SJSA1 (cell line): Measurements from ENCODE around the gene TMEM185A. TPM values are rescaled to one million over a fixed set of nuclear protein-coding genes. Genes with fewer than 3 reads are reported as not detected.
"Not testable (repeated sequence)": the region's sequence is repeated elsewhere in the genome, so short reads cannot be mapped to it uniquely, and the experiment has no call there.

Source experiments
- DNase-seq, 2 experiments: peaks; one replicate each; pipeline ENCODE4 v3.0.0-alpha.2; 2015 to 2020; ENCODE audit warnings: low spot score in 2 of 2, low read depth in 1 of 2
- H3K27ac ChIP-seq: fragments of 250-450 bp; sonication (Bioruptor Pico); 2 replicates; pipeline ENCODE4 v1.5.1; 2020; ENCODE audit warnings: mild to moderate bottlenecking, moderate library complexity
- H3K27me3 ChIP-seq: fragments of 250-450 bp; sonication (Bioruptor Pico); replicated peaks from 2 replicates; pipeline ENCODE4 v1.5.1; 2020; ENCODE audit warnings: mild to moderate bottlenecking, moderate library complexity
- H3K36me3 ChIP-seq: fragments of 250-450 bp; sonication (Bioruptor Pico); 2 replicates; pipeline ENCODE4 v1.5.1; 2020; ENCODE audit warnings: mild to moderate bottlenecking
- H3K4me1 ChIP-seq: fragments of 250-450 bp; sonication (Bioruptor Pico); replicated peaks from 2 replicates; pipeline ENCODE4 v1.6.1; 2021; ENCODE audit warnings: mild to moderate bottlenecking
- H3K4me3 ChIP-seq: fragments of 250-450 bp; sonication (Bioruptor Pico); 2 replicates; pipeline ENCODE4 v1.5.1; 2020; ENCODE audit warnings: mild to moderate bottlenecking
- H3K9me3 ChIP-seq: fragments of 250-450 bp; sonication (Bioruptor Pico); replicated peaks from 2 replicates; pipeline ENCODE4 v1.5.1; 2020; ENCODE audit warnings: mild to moderate bottlenecking
- total RNA-seq: library from RNA; depleted of rRNA; stranded (reverse); fragments of >200 nt; shearing (Covaris generic); gene quantifications from 2 replicates; pipeline ENCODE4 v1.2.3, GENCODE V29; 2014; rRNA removed

TMEM185A gene
- total RNA-seq: 35.1 and 55.7 TPM in 2 replicates

DNA sequence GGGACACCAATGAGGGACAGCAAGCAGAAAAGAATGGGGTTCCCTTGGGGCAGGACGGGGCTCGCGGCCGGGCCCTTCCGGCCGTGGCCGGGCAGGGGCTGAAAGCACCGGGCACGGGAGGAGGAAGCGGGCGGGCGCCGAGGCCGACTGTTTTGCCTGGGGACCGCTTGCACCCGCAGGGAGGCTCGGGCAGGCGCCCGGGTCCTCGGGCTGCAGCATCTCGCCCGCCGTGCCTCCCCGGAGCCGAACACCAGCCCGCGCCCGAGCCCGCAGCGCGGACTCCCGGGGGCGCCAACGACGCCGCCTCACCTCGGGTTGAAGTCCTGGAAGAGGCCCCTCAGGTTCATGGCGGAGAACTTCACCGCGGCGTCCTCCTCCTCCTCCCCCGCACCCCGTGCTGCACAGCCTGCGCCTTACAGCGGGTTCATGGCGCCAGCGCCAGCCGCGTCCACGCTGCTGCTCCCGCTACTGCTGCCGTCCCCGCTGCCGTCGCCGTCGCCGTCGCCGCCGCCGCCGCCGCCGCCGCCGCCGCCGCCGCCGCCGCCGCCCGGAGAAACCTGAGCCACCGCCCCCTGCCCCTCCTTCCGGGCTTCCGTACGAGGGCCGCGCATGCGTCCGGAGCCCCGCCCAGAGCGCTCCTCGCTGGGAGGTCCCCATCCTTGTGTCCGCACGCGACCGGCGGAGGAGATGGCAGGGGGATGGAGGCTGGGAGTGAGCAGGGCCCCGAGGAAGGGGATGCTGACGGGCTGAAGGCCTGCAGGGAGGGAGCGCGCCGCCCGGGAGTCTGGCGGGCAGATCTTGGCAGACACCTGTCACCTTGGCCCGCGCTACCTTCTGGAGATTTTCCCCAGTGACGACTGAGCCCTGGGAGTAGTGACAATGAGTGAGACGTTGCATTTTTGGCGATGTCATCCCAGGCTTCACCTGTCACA, at the start of gene TMEM185A:
Gene TMEM185A, minus strand, starts transcription at position 559 of the 932 bp plus-strand sequence. Its CDS starts 212 bp downstream, at position 347.
- H3K4me1 ChIP-seq: peaks cover 12% of the 10 kb centered on the region
- peaks cover 3% of the 10 kb centered on the region; the same call in 1 of the 2 replicates for H3K36me3 ChIP-seq
- H3K9me3 ChIP-seq: no peaks in the 10 kb centered on the region
- peak within 1 kb of the TSS; percentile 84 for H3K4me3 ChIP-seq
- H3K27me3 ChIP-seq: no peaks in the 10 kb centered on the region
- H3K27ac ChIP-seq: no peak within 1 kb of the TSS
- peak; percentile 66 to 75 for DNase-seq

DNA sequence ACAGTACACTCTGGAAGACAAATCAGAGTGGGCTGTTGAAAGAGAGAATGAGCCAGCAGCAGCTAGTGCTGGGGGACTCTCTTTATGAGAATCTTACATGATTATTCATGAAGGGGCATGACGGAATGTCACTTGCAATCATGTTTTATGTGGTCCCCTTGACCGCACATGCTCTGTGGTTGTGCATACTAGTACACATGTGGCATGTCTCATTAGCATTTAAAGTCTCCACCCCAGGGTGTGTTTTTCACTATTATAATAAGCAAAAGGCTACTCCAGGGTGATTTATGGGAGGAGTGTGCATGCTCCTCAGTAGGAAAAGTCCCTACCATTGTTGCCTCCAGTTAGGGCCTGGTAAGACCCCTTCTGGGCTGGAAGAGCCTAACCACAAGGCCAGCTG, 49.6 kb upstream of the TMEM185A start:
- Histone ChIP-seq H3K27me3 (no peaks in the 10 kb centered on the region), H3K36me3 (no peaks in the 10 kb centered on the region), H3K27ac (no peak overlapping the region), H3K4me1 (peaks cover 13% of the 10 kb centered on the region), H3K9me3 (no peaks in the 10 kb centered on the region), H3K4me3 (no peak overlapping the region)
- DNase-seq: no peak

DNA sequence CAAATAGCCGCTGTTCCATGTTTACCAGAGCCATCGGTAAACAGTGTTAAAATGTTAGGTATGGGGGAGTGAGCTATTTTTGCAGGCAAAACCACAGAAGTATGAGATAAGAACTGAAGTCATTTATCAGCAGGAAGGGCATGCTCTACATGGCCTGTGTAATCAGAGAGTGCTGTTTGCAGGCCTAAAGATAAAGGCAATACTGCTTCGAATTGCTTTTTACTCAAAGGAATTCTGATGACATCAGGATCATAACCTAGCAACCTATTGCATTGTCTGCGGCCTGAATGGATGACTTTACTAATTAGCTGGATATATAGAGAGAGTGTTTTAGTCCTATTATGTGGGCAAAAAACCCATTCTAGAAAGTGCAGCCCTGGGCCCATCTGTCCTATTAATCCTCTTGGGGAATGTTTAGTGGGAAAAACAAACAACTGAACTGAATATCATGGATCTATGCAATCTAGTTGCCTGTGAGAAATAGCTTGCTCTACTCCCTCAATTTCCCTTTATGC, 47.6 kb upstream of the TMEM185A start:
- H3K36me3 ChIP-seq: not testable (repeated sequence)

DNA sequence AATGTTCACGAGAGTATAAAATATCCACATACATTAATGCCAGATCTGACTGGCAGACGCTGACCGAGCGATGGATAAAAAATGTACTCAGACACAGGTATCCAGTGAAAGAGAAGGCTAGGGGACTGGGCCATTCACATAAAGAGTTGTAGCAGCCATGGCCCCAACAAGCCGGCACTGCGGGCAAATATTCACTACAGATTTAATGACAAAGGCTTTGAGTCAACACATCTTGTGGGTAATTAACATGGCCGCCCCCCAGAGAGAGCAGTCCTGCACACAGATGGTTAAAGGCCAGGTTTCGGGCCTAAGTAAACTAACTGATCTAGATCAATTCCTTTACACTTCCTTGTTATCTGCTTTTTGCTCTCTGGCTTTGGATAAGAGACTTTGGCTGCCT, 44.0 kb upstream of the TMEM185A start:
- H3K4me1 ChIP-seq, DNase-seq, H3K36me3 ChIP-seq, H3K9me3 ChIP-seq, H3K27me3 ChIP-seq, H3K27ac ChIP-seq, H3K4me3 ChIP-seq: not testable (repeated sequence)

More for the DNA sequence above, 47.6 kb upstream of the TMEM185A start:
- H3K4me3 ChIP-seq, H3K27me3 ChIP-seq, DNase-seq, H3K27ac ChIP-seq, H3K9me3 ChIP-seq: not testable (repeated sequence)
- peaks cover 13% of the 10 kb centered on the region for H3K4me1 ChIP-seq

DNA sequence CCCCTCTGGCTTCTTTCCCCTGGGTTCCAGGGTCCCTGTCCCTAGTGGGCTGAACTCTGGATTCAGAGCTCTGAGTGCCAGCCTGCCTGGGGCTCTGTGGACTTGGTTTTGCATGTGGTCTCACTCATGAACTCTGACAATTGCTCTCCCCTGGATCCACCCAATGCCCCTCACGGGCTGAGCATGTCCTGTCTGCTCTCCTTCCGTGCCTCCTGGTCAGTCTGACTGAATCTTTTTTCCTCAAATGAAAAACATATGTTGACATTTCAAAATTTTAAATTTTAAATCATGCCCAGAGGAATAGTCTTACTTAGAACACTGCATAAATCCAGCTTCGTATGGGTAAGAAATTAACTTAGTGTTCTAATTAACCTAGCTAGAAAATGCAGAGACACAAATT, 43.5 kb upstream of the TMEM185A start:
- not testable (repeated sequence) for H3K4me1 ChIP-seq, H3K27me3 ChIP-seq, H3K4me3 ChIP-seq, H3K27ac ChIP-seq, DNase-seq, H3K9me3 ChIP-seq, H3K36me3 ChIP-seq

DNA sequence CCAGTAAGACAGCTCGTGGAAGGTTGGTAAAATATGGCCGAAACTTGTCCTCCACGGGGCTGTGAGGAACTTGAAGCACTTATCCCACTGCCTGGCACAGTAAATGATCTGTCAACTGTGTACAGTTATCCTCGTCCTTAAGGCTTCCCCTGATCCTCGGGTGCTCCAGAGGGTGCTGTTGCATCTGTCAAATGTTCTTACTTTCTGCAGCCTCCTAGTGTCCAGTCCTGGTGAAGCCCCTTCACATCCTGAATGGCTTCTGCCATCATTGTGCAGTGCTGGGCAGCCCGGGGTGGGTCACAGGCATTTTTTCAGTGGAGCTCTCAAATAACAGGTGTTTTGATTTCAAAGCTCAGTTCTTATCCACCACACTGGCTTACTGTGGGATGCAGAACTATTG, 29.0 kb upstream of the TMEM185A start:
- DNase-seq, H3K4me3 ChIP-seq, H3K36me3 ChIP-seq, H3K27ac ChIP-seq, H3K9me3 ChIP-seq, H3K4me1 ChIP-seq, H3K27me3 ChIP-seq: not testable (repeated sequence)

DNA sequence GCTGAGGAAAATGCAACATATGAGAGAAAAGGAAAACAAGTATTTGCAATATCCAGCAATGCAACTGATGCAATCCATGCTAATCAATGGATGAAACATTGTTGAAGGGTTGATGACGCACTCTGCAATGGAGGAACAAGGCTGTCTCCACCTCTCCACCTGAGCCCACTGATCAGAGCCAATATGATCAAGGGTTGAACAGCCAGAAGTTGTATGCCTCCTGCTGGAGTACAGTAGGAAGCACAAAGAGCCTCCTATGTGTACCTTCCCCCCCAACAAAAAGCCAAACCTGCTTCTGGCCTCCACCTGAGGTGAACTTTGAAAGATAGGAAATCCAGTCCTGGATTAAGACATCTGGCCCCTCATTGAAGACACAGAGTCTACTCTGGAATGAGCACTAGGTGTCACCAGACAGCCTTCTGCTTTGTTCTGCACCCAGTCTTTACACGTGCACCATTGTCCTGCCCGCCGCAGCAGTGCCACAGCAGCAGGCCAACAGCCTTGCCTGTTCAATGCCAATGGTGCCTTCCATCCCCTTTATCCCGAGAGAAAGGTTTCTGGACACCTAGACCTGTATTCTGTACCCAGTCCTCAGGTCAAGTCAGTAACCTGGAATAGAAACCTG, 24.8 kb upstream of the TMEM185A start:
- not testable (repeated sequence) for DNase-seq, H3K4me3 ChIP-seq, H3K4me1 ChIP-seq, H3K27me3 ChIP-seq, H3K27ac ChIP-seq, H3K9me3 ChIP-seq, H3K36me3 ChIP-seq

DNA sequence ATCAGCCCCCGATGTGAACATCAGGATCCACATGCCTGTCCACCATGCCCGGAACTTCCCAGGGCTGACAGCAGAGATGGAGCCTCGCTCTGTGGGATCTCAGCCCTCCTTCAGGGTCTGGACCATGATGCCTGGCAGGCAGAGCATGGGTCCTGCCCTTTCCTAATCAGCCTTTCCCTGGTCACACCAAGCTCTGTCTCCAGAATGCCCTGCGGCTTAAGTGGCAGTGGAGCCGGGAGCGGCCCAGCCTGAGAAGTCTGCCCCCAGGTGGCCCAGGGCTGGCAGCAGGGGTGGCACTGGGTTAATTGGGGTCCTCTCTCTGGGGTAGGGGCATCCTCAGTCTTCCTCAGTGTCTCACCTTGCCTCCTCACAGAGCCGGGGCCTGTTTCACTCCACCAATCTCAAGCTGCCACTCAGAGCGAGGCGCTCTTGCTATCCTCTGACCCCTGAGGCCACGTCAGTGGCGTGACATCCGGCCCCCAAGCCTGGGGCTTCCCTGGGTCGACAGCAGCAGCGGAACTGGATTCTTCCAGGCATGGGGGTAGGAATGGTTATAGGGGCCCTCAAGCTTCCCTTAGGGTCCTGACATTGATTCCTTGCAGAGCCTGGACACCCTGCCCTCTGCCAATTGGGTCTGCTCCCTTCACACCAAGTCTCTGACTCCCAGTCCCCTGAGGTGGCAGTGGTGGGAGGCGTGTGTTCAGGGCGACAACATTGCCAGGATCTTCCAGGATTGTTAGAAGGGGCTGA, 20.8 kb upstream of the TMEM185A start:
- Histone ChIP-seq H3K36me3 (no peaks in the 10 kb centered on the region), H3K27me3 (no peaks in the 10 kb centered on the region), H3K9me3 (no peaks in the 10 kb centered on the region), H3K4me1 (no peaks in the 10 kb centered on the region), H3K27ac (no peak overlapping the region), H3K4me3 (no peak overlapping the region)
- no peak for DNase-seq

DNA sequence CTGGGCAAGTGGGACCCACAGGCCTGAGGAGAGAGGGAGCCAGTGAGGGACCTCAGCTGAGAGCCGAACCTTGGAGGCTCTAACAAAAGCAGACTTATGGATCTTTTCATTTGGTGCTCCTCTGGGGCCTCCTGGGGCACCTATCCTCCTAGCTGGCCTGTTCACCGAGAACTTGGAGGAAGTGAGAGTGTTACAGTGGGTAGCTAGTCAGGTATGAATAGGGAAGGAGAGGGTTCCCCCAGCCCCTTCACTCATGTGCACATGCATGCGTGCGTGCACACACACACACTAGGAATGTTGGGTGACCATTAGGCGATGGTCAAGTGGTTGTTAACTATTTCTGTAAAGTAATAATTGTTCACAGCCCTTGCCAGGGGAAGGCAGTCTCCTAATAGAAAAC, 18.6 kb upstream of the TMEM185A start:
- H3K36me3 ChIP-seq: no peaks in the 10 kb centered on the region
- H3K27ac ChIP-seq: no peak overlapping the region
- no peak overlapping the region for H3K4me3 ChIP-seq
- H3K9me3 ChIP-seq: no peaks in the 10 kb centered on the region
- no peaks in the 10 kb centered on the region for H3K27me3 ChIP-seq
- no peaks in the 10 kb centered on the region for H3K4me1 ChIP-seq
- DNase-seq: no peak

DNA sequence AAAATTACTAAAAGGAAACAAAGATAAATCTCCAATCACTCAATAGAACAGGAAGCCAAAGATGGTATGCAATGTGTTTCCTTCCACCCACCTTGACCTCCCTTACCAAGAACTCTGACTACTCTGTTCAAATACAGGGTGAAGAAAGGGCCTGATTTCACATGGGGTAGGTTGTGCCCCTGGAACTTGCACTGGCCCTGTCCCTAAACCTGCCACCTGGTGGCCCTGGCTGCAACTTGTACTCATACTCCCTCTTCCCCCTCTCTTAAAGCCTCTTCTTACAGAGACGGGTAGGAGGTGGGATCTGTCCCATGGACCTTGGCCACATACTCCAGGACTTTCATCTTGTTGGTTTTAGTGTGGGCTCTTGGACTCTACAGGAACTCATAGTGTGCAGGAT, 17.3 kb upstream of the TMEM185A start:
- no peak for DNase-seq
- Histone ChIP-seq H3K27ac (no peak overlapping the region), H3K4me1 (no peaks in the 10 kb centered on the region), H3K36me3 (no peaks in the 10 kb centered on the region), H3K27me3 (no peaks in the 10 kb centered on the region), H3K4me3 (no peak overlapping the region), H3K9me3 (no peaks in the 10 kb centered on the region)

DNA sequence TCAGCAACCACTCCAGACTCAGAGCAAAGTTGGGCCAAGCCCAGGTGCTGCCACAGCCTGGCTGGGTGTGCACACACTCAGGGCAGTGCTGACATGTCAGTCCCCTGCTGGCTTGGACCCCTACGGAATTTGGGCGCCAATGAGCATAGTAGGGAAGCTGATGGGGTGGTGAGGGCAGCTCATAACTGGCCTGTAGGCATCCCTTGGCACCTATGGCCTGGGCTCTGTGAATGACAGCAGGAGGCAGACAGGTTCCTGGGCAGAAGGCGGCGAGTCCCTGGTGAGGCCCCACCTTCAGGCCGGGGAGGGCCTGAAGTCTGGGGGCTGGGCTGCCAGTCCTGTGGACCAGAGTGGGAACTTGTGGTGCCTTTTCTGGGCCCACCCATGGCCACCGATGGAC, 15.9 kb upstream of the TMEM185A start:
- no peaks in the 10 kb centered on the region for H3K36me3 ChIP-seq
- no peaks in the 10 kb centered on the region for H3K9me3 ChIP-seq
- no peaks in the 10 kb centered on the region for H3K27me3 ChIP-seq
- no peak overlapping the region for H3K4me3 ChIP-seq
- no peak overlapping the region for H3K27ac ChIP-seq
- H3K4me1 ChIP-seq: no peaks in the 10 kb centered on the region
- DNase-seq: no peak

DNA sequence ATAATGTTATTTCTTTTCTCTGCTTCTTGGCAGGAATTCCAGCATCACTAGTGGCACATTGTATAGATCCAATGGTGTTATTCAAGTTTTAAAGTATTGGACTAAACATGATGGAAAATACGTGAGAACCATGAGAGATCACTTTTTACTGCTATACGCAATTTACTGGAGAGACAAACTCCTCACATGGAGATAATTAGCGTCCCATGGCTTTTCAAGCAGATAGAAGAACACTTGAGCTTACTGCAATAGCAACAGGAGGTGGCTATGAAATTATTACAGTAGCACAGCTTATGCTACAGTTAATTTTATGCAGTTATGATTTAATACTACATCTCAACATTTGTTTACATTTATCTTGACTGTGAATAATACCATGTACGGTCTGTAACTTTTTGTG, 11.9 kb upstream of the TMEM185A start:
- no peak for DNase-seq
- Histone ChIP-seq H3K36me3 (no peaks in the 10 kb centered on the region), H3K4me1 (peaks cover 35% of the 10 kb centered on the region), H3K27ac (no peak overlapping the region), H3K9me3 (no peaks in the 10 kb centered on the region), H3K27me3 (no peaks in the 10 kb centered on the region), H3K4me3 (no peak overlapping the region)

DNA sequence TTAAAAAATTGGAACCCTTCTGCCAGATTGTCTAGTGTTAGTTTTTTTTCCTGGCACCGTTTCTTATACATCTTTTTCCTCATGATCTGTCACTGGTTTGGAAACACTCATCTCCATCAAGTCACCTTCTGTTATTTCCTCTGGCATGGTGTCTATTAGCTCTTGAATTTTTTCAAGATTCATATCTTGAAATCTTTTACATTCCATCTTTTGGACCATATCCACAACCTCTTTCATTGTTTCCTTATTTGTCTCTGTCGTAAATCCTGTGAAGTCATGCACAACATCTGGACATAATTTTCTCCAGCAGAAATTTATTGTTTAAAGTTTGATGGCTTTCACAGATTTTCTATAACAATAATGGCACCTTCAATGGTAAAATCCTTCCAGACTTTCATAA, 10.2 kb upstream of the TMEM185A start:
- Histone ChIP-seq H3K27me3 (no peaks in the 10 kb centered on the region), H3K4me3 (no peak overlapping the region), H3K36me3 (no peaks in the 10 kb centered on the region), H3K27ac (no peak overlapping the region), H3K9me3 (no peaks in the 10 kb centered on the region), H3K4me1 (peaks cover 38% of the 10 kb centered on the region)
- DNase-seq: peak in 1 of 2 experiments; percentile 2

DNA sequence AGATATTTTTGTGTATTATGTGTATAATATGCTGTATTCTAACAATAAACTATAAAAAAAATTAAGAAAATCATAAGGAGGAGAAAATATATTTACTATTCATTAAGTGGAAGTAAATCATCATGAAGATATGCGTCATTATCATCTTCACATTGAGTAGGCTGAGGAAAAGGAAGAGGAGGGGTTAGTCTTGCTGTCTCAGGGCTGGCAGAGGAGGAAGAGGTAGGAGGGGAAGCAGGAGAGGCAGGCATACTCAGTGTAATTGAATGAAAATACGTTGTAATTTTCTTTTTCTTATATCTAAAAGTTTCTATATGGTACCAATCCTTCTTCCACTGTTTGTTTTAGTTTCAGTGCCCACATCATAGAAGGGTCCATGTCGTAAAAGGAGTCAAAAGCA, 9.8 kb upstream of the TMEM185A start:
- H3K27me3 ChIP-seq: no peaks in the 10 kb centered on the region
- no peak for DNase-seq
- no peaks in the 10 kb centered on the region for H3K36me3 ChIP-seq
- no peak overlapping the region for H3K27ac ChIP-seq
- no peak overlapping the region for H3K4me3 ChIP-seq
- no peaks in the 10 kb centered on the region for H3K9me3 ChIP-seq
- peaks cover 38% of the 10 kb centered on the region for H3K4me1 ChIP-seq
